GM18867 (cell line): ENCODE results near the gene MRPL34.

Experiments used
- ATAC-seq: cut with Tn5 transposase; IDR thresholded peaks from one replicate; pipeline ENCODE4 v1.9.1; 2021; ENCODE audit warnings: mild to moderate bottlenecking, moderate library complexity; ENCODE audit not compliant: unreplicated experiment

The MRPL34 gene

DNA sequence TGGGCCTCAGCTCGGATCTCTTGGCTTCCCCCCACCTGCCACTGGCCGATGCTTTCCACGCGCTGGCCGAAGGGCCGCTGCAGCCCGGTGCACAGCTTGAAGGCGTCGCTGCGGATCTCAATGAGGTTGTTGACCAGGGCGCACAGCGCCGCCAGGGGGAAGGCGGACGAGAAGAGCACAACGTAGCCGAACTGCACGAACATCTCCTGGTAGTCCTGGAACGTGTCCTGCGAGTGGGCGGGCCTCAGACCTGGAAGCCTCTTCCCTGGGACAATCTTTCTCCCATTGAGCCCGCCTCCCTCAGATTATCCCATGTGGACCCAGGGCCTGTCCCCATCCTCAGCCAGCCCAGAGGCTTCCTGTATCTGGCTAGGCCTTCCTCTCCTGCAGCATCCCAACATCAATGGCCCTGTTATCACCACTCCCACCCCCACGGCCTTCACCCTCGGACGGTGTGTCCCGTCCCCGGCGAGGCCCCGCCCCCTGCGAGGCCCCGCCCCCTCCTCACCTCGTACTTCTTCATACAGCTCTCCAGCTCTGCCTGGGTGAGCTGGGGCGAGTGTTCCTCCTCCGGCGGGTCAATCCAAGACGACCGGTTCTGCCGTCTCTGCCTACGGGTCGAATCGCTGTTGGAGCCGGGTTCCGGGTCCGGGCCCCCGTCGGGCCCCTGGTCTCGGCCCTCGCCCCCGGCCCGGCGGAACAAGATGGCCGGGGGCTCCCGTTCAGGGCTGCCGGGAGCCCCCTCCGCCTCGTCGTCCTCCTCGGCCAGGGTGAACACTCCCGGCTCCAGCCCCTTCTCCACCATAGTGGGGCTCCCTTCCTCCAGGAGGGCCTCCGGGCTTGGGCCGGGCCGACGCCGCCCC lies 22.2 kb downstream of the MRPL34 start:
- ATAC-seq = no peak

DNA sequence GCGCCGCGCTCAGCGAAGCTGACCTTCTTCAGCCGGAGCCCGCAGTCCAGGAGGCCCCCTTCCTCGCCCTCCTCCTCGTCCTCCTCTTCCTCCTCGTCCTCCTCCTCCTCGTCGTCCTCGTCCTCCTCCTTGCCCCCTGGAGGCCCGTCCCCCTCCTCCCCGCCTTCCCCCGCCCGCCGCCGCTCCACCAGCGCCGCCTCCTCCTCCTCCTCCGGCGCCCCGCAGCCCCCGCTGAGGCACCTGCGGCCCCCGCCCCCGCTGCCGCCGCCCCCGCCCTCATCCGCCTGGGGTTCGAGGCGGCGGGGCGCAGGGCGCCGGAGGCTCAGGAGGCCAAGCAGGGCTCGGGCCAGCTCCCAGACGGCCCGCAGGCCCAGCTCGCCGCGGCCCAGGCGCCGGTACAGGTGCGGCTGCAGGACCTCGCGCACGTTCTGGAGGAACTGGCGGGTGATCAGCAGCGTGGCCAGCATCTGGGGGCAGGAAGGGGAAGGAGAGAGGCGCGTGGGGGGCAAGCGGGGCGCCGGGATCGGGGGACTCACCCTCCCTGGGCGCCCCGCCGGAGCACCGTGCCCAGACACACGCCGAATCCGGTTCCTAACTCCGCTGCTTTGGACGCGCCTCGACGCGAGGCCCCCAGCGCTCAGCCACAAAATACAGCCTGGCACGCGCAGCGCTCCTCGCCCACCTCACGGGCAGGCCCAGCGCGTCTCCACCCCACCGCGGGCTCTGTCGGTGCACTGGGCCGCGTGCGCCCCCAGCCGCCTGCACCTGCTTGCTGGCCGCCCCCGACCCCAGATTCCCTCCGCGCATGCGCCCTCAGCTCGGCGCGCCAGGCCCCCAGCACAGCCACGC lies 23.1 kb downstream of the MRPL34 start:
- no peak for ATAC-seq

DNA sequence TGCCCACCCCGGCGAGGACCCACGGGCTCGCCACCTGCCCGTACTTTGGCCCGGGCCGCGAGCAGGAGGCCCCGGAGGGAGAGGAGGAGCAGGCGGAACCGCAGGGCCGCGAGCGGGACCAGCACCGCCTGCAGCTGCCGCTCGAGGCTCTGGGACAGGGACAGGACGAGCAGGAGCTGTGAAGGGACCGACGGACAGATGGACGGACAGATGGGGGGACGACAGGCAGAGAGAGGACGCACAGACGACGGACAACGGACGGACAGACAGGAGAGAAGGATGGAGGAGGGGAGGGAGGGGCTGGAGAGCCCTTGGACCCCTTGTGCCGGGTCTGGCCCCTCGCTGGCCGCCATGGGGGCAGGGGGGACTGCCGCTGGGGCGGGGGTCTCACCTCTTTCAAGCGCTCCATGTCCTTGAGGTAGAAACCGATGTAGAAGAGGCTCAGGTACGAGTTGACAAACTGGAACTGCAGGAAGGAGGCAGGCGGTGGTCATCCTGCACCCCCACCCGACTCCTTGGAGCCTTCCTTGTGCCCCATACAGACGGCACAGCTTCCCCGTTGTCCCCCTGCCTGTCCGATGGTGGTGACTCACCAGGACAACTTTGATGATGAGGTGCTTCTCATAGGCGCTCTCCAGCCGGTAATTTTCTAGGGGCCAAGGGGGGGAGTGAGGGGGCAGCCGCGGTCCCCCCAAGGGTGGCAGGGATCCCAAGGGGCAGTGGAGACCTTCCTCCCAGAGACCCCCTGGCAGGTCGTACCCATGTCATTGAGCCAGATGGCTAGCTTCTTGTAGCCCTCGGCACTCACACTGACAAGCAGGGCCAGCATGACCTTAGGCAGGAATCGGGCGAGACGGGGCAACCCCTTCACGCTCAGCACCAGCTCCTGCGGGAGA lies 23.9 kb downstream of the MRPL34 start:
- no peak for ATAC-seq

DNA sequence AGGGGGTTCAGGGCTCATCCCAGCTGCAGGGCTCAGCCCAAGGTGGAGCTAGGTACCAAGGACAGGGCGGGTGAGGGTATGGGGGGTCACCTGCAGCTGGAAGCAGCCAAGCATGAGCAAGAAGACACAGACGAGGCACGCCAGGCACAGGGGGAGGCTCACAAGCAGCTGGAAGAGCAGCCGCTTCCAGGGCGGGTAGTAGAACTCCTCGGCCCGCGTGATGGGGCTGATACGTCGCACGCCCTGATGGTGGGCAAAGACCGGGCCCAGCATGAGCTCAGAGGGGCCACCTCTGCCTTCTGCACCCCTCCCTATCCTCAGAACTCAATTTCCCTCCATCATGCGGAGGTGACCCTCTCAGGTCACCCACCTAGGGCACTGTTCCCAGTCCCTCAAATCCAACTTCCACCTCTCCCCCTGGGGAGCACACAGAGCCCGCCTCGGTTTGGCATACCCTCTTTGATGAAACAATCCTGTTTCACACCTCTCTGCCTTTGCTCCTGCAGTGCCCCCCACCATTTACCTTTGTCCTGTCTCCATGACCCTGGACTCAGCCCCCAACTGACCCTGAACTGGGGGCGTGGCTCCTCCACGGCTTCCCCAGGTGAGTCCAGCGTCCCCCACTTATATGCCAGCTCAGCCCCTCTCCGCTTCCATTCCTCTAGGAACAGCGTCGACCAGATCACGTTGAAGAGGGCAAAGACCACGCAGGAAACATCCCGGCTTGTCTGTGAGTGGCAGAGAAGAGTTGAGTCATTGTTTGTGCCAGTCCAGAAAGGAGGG lies 24.8 kb downstream of the MRPL34 start:
- no peak for ATAC-seq

DNA sequence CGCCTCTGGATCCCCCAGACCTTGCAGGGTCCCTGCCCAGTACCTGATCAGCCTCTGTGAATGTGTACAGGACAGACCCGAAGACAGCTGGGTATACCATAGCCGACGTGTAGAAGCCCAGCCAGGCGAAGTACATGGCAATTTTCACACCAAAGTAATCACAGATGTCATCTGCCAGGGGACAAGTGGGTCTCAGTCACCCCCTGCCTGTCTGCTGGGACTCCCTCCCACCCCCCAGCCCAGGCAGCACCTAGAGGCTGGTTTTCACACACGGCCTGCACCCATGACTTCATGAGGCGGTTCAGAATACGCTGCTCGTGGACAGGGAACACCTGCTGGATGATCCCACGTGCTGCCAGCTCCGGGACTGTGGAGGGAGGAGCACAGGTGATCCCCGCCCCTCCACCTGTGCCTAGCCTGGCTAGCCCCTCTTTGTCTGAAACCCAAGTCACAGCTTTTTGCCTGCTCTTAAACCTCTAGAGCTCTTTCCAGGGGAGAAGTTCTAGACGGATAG lies 25.4 kb downstream of the MRPL34 start:
- no peak for ATAC-seq

DNA sequence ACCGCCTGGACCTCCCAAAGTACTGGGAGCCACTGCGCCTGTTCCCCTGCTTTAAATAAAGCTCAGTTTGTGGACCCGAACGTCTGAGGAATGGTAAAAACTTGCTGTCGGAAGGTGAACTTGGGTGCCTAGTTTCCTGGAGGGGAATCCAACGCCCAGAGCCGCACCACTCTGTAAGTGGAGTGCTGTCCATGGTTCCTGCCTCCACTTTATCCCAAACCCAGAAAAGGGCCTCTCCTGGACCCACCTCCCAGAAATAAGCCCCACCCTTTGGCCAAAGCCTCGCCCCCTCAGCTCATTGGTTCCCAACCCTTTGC lies 26.6 kb downstream of the MRPL34 start:
- no peak for ATAC-seq

DNA sequence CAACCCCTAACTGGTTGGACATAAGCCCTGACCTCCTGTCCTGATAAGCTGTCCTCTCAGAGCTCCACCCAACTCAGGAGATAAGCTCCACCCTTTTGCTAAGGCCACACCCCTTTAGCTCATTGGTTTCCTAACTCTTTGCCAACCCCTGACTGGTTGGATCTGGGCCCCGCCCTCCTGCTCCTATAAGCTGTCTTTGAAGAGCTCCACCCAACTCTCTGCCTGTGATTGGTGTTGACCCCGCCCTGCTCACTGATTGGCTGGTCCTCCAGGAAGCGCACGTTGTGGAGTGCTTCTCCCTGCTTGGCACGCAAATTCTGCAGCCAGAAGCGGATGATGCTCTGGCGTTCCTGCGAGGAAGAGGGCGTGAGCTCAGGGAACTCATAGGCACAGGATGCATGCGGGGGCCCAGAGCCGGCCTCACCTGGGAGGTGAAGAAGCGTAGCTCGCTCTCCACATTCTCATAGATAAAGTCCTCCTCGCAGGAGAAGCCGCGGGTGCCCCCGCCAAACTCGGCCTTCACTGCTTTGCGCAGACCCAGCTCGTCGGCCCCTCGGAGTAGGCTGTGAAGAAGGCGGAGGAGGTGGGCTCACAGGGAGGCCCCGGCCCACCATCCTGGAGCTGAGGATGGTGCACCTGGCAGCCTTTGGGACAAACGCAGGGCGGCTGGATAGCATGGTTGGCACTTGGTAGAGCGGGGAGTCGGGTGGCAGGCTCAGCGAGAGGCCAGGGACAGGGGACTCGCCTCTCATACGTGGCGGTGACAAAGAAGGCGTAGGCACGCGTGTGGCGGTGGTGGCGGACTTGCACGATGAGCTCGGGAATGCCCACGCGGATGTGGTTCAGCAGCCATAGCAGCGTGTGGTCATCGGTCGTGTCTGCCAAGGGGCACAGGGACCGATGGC lies 27.3 kb downstream of the MRPL34 start:
- no peak for ATAC-seq

DNA sequence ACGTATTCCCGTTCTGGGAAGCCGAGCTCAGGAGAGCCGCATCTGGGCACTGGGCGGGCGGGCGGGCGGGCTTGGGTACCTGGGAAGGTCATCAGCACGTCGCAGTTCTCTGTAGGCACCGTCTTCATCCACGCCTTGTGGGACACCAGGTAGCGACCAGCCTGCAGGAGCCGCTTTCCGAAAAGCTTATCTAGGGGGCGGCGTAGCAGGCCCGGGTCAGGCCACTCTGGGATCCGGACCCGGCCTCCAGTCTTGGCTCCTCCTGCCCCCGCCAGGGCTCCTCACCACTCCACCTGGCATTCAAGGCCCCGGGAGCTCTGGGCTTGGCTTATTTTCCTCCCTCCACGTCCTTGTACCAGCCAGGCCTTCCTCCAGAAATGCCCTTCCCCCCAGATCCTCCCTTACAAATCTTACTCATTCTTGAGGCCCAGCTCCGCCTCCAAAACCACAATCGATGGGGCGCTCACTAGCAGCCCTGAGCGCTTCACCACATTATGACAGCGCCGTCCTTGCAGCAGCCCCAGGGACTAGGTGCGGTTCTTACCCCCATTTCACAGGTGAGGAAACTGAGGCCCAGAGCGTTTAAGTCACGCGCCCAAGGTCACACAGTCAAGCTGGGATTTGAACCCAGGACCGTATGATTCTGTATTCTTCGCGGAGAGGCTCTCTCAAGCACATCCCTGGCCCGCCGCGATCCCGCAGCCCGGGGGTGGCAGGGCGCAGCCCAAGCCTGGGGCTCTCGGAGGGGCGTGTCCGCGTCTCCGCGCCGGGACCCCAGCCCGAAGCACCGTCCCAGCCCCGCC lies 28.1 kb downstream of the MRPL34 start:
- ATAC-seq = no peak

DNA sequence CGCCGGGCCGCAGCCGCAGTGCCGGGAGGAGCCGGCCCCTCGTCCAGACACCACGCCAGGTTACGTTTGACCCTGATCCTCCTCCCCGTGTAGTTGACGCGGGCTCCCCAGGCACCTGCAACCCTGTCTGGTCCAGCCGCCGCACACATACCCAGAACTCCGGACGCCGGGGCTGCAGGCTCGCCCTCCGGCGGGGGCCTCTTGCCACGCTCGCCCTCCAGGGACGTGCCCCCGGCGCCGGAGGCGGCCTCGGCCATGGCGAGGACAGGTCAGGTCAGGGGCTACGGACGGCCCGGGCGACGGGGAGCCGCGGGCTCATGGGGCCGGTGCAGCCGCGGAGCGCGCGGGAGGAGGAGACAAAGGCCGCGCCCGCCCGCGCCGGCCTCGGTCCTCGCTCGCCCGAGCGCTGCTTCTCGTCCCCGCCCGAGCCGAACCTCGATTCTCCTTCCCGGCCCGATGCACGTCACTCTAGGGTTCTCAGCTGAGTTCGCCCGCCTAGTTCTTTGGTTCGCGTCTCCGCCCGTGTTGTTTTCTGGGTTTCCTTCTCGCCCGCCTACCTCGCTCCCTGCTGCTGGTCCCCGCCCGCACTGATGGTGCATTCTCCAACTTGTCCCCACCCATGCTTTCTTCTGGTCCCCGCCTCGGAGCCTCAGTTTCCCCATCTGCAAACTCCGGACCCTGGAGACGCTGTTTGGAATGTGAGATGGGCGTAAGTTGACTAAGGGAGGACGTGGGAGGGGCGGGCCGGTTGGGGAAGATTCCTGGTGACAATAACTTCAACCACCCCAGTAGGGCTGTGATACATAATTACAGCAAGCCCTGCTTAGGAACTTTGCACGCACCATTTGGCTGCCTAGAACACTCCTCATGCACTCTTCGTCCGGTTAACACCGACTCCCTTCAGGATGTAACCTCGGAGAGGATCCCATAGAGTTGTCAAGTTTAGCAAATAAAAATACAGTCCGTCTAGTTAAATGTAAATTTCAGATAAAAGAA lies 29.0 kb downstream of the MRPL34 start, which contains the start of gene ANO8:
ANO8 (minus strand) TSS at position 442 of the 996 bp plus-strand sequence; CDS start at position 257, 185 bp downstream.
- ATAC-seq = peak; percentile 47

DNA sequence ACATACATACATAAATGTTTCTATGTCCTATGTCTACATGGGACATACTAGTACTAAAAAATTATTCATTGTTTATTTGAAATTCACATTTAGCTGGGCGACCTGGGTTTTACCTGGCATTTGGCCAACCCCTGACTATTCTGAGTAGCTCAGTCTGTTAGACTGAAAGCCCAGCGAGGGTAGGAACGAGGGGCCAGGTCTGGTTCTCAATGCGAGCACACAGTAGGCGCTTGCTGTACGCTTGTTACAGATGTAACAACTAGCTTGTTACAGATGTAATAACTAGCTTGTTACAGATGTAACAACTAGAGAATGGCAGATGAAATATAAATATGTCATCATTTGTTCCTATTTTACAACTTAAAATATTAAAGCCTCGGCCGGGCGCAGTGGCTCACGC lies 29.9 kb downstream of the MRPL34 start:
- ATAC-seq = no peak

DNA sequence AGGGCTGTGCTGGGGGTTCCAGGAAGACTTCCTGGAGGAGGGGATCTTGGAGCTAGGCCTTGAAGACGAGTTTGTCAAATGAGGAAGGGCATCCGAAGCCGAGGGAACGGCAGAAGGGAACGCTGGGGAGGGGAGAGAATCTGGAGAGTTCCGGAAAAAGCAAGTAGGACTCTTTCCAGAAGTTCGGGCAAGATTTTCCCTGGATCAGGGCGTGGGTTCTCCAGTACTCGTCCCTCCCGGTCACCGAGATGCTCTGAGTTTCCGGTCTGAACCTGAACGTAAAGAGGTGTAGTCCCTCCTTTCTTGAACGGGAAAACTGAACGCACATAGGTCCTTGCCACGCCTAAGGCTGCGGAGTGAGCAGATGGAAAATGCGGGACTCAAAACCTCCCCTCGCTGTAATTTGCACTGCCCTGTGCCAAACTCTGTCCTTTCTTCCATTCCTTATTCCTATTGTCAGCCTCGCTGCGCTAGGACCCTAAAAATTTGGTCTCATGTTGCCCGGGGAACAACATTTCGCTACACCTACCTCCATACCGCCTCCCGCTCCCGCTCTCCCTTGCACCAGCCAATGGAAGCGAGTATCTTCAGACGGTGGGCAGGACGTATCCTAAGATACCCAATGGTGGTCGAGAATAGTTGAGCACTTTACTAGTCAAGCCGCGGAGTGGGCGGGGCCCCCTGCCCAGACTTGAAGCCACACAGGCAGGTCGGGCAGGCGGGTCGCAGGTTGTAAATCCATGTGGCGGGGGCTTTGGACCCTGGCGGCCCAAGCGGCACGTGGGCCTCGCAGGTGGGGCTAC lies 31.4 kb downstream of the MRPL34 start, which contains the start of gene GTPBP3:
GTPBP3 (plus strand) TSS at position 682 of the 803 bp plus-strand sequence; CDS start at position 741, 59 bp downstream.
- peak; percentile 72 for ATAC-seq

DNA sequence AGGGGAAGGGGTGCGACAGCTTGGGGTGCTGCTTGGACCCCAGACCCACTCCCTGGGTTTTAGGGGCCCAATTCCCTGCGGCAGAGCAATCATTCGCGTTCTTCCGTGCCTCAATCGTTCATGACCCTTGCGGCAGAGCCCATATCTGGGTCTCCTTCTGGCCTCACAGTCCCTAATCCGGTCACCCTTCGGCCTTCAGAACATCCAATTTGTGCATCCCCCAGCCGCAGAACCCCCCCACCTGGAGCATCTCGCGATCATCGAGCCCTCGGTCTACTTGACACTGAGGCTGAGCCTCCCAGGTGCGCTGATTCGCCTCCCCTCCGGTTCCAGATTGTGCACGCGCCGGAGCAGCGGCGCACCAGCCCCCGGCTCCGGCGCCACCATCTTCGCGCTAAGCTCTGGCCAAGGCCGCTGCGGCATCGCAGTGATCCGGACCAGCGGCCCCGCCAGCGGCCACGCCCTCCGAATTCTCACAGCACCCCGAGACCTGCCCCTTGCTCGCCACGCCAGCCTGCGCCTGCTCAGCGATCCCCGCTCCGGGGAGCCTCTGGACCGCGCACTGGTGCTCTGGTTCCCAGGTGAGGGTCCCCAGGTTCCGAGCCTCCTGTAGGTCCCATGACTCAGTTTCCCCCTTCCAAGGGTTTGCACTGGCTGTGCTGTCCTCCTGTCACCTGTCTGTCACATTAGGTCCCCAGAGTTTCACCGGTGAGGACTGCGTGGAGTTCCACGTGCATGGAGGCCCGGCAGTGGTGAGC lies 32.2 kb downstream of the MRPL34 start:
- peak; percentile 3 for ATAC-seq

DNA sequence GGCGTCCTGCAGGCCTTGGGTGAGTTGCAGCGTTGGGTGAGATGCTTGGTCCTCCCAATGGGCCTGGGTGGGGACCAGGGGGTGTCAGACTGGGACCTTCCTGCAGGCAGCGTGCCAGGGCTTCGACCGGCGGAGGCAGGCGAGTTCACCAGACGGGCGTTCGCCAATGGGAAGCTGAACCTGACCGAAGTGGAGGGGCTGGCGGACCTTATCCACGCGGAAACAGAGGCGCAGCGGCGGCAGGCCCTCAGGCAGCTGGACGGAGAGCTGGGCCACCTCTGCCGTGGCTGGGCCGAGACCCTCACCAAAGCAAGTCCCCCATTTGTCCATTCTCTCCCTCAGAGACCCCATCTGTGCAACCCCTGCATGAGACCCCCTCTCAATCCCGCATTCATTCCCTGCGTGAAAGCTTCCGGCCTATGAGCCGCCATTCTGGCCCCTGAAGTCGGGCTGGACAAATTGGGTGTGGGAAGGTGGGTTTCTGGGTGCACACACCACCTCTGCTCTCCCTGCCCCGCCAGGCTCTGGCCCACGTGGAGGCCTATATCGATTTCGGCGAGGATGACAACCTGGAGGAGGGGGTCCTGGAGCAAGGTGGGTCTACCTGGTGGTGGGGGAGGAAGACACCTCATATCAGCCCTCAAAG lies 32.9 kb downstream of the MRPL34 start:
- ATAC-seq = no peak

DNA sequence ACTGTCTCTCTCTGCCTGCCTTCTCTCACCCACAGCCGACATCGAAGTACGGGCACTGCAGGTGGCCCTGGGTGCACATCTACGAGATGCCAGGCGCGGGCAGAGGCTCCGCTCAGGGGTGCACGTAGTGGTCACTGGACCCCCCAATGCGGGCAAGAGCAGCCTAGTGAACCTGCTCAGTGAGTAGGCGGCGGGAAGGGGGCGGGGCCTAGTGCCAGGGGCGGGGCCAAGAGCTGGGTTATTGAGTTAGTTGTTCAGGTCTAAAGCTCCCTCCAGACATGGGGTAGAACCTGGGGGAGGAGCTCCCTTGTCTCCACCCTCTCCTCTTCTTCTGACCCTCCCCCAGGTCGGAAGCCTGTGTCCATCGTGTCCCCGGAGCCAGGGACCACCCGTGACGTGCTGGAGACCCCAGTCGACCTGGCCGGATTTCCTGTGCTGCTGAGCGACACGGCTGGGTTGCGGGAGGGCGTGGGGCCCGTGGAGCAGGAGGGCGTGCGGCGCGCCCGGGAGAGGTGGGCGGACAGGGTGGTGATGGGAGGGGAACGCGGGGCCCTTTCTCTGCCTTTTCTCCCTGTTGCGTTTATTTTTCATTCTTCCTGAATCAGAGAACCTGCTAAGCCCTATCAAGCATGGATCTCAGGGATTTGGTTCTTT lies 33.5 kb downstream of the MRPL34 start:
- no peak for ATAC-seq
